DMS79 treated with DMSO at 0.1 percent for 48 hours (cell line): ENCODE data around the gene DUSP2.

Experiments
- DNase-seq: peaks from one replicate; lab custom pipeline; 2025; lab: John Stamatoyannopoulos, UW

DUSP2 gene

GRCh38 chr2:96113951-96114350 is 31.3 kb downstream of the DUSP2 start:
- no peak for DNase-seq

DNA sequence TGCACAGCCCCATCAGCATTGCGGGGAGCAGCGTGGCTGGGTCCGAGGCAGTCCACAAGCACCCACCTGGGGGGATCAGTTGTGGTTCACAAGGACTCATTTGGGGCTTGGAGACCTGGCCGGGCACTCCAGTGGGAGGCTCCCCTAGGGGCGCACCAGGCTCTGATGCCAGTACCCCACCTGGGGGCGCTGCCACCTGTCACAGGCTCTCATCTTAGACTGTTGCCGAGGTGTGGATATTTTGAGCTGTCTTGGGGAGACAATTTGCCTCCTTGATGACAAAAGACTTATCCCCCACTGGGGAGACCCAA is 31.9 kb downstream of the DUSP2 start:
- DNase-seq, result no peak

- no peak for DNase-seq
Measured at GRCh38 chr2:96112501-96113366, 32.5 kb downstream of the DUSP2 start.

- no peak for DNase-seq
Measured at GRCh38 chr2:96111823-96112500, 33.3 kb downstream of the DUSP2 start.

DNA sequence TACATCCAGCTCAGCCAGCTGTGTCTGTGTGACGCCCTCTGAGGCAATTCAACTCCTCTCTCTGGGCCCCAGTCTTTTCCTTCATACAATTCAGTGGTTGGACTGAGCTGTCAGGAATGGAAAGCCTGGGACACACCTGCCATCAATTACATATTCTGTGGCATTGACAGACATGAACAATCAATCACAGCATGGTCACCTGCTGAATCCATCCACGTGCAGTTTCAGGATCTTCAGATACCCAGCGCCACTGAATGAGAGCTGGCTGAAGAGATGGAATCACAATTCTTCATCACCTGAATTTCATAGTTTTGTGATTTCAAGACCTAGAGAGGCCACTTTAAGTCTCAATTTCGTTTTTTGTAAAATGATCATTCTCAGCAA is 34.0 kb downstream of the DUSP2 start:
- no peak for DNase-seq

GRCh38 chr2:96110621-96111256 is 34.5 kb downstream of the DUSP2 start:
- DNase-seq, result no peak

DNA sequence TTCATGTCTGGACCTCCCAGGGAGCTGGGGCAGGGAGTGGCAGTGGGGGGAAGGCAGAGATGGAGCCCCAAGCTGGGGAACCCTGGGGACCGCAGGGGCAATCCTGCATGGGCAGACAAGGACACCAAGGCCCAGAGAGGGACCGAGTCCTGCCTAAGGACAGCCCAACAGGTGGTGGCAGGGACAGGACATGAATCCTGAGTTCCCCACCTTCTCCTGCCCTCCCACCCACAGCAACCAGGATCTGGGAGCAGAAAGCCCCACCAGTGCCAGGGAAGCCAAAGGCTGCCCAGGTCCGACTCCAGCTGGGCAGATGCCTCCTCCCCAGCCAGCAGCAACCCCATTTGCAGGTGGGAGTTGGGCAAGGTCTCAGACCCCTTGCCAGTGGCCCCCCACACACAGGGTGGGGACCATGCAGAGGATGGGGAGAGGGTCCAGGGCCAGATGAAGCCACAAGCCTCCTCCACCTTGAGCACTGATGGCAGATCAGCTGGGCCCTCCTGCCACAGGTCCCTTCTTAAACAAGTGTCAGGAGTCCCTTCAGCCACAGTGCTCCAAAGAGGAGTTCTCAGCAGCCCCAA is 35.2 kb downstream of the DUSP2 start:
- DNase-seq, result no peak

GRCh38 chr2:96109361-96109680 is 35.9 kb downstream of the DUSP2 start:
- DNase-seq, result no peak

DNA sequence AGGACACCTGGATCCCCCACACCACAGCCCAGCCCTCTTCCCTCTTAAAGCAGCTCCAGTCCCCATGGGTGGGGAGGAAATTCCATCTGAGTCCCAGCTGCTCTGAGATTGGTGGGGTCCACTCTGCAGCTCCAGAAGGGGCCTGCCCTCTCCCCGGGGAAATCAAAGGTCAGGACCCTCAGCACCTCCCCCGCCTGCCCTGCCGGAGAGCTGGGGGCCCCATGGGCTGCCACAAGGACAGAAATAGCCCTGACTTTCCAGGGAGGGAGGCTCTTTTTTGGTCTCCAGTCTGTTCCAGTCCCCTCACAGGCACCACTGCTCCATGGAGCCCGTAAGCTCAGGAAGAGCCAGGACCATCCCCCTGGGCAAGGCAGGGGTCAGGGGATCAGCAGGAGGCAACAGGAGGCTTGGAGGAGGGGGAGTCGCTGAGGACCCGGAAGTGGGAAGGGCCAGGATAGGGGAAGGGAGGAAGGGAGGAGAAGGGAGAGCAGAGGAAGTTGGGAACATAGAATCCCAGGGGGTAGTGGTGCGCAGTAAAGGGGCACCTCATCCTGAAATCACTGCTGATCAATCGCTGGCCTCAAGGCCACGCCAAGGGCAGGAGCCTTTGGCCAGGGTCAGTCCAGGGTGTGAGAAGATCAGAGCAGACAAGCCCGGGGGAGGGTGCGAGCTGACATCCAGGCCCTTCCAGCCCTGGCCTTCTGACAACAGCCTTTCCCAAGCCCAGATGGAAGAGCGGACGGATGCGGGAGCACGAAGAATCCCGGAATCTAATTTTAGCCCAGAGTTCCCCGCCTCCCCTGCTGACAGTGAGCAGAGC is 36.5 kb downstream of the DUSP2 start:
- no peak for DNase-seq

DNA sequence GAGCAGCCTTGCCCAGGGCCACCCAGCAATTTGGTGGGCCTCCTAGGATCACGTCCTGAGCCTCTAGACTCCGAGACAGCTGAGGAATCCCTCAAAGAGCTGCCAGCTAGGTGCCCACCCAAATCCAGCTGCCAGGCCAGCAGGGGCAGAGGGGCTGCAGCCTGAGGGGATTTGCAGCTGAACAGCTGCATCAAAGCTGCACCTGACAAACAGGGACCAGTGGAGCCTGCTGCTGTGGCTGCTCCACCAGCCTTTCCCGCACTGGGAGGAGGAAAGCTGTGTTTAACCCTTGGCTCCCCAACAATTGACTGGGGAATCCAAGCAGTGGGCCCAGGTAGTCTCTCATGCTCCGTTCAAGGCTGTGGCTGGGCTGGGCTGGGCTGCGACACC is 37.1 kb downstream of the DUSP2 start:
- DNase-seq, result no peak

- no peak for DNase-seq
Measured at GRCh38 chr2:96107708-96108065, 37.6 kb downstream of the DUSP2 start.

DNA sequence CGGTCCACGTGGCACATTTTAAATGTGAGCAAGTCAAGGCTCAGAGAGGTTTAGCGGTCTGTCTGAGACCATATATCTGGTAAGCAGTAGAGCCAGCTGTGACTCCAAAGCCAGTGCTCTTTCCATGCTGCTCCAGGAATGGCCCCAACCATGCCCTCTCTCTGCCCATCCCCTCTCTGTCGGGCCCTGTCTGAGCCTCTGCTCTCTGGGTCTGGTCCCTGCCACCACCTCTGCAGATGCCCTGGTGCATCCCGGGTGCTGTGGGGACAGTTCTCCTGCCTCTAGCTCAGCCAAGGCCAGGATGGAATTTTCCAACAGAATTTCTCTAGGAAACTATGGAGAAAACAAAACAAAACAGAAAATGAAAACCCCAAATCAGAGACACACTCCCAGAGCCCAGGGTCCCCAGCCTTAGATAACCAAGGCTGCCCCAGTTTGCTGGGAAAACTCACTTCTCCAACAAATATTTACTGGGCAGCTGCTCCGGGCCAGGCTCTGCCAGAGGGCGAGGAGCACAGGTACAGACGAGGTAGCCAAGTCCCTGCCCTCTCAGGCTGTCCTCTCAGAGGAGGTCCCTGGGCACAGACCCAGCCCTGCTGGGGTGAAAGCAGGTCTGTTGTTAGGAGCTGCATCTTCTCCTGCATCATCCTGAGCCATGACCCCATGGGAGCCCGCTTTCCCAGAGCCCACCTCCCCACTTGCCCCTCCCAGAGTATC is 38.1 kb downstream of the DUSP2 start:
- DNase-seq, result no peak

DNA sequence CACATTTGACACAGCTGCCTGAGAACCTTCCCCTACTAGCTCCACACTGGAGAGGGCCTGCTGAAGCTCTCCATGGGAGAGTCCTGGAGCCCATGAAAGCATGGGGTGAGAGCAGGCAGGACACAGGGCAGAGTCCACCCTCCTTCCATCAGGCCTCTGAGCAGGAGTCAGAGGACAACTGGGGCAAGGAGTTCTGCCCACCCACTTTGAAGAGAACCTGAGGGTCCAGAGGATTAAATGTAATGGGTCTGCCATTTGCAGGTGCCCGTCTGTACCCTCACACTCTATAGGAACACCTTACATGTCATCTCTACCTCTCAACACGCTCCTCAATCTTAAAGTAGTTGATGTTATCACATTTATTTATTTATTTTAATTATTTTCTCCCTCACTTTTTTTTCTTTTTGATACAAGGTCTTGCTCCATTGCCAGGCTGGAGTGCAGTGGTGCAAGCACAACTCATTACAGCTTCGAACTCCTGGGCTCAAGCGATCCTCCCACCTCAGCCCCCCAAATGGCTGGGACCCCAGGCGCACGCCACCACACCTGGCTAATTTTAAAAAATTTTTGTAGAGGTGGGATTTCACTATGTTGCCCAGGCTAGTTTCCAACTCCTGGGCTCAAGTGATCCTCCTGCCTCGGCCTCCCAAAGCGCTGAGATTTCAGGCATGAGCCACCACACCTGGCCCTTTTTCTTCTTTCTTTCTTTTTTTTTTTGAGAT is 39.1 kb downstream of the DUSP2 start:
- no peak for DNase-seq

GRCh38 chr2:96105152-96105915 is 39.9 kb downstream of the DUSP2 start:
- no peak for DNase-seq

DNA sequence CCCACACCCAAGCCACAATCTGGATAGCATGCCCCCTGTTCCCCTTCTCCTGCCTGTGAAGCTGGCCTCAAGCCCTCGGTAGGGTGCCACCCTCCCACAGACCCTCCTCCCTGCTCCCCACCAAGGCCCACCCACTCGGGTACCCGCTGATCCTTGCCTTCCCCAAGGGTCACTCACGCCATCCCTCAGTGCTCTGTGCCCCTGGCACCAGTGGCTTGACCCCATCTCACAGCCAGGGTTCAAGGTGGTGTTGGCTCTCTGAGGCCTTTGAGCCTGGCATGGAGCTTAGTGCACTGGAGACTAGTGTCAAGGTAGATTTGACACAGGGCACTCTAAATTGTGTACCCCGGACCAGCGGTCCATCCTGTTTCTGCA is 40.8 kb downstream of the DUSP2 start:
- no peak for DNase-seq

DNA sequence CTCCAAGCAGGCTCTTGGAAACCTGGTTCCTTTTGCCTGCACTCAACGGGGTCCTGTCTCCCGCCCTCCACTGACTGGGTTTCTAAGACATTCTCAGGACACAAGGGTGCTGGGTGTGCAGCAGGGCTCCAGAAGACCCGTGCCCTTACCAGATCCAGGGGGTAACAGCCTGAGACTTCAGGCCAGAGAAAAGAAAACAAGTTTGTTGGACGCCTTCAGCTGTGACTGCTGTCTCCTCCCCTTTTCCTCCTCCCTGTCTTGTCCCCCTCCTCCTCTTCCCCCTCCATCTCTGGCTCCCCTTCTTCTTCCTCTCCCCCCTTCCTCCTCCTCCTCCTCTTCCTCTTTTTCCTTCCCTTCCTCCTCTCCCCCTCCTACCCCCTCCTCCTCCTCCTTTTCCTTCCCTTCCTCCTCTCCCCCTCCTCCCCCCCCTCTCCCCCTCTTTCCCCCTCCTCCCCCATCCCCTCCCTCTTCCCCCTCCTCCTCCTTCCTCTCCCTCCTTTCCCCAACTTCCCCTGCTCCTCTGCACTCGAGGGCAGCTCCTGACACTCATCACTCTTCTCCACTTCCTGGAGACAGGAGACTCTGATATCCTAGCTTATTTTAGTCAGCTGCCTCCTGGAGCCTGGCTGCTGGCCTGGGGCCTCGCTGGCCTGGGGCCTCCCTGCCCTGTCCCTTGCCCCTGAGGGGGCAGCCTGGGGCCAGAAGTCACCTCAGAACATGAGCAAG is 41.3 kb downstream of the DUSP2 start:
- DNase-seq, result no peak

- no peak for DNase-seq
Measured at GRCh38 chr2:96103187-96103601, 42.0 kb downstream of the DUSP2 start.

DNA sequence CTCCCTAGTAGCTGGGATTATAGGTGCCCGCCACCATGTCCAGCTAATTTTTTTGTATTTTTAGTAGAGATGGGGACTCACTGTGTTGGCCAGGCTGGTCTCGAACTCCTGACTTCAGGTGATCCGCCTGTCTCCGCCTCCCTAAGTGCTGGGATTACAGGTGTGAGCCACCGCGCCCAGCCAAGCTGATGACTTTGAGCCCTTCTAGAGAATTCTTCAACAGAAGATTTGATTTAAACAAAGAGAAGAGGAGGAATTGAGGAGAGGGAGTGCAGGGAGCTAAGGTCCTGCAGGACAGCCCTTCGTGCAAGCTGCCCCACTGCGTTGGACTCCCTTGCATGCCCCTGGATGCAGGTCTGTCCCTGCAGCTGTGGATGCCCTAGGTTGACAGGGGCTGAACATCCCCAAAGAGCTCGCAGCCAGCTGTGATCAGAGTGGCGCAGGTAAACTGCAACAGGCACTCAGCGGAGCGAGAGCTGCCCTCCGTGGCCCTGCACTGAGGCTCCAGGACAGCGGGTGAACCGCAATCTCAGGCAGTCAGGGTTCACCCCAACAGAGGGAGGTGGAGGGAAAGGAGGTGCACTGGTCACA is 42.5 kb downstream of the DUSP2 start:
- DNase-seq, result no peak

GRCh38 chr2:96100893-96101304 is 44.3 kb downstream of the DUSP2 start:
- no peak for DNase-seq
